Hepatocyte (in vitro differentiated cells): ENCODE results near the gene CHEK2. TPM values are rescaled to one million over a fixed set of nuclear protein-coding genes. Genes with fewer than 3 reads are reported as not detected.
"Not testable (repeated sequence)": the region's sequence is repeated elsewhere in the genome, so short reads cannot be mapped to it uniquely, and the experiment has no call there.

Source experiments
- DNase-seq: peaks from one replicate; pipeline ENCODE4 v3.0.0-alpha.2; 2016; ENCODE audit warnings: low spot score
- H2AFZ ChIP-seq: fragments of 200-600 bp; sonication (generic); 2 replicates; pipeline ENCODE4 v1.6.0; 2016; ENCODE audit warnings: antibody characterized with exemption, mild to moderate bottlenecking
- H3K27ac ChIP-seq: fragments of 200-600 bp; sonication (generic); 2 replicates; pipeline ENCODE4 v1.5.1; 2016; ENCODE audit warnings: mild to moderate bottlenecking
- H3K27me3 ChIP-seq: fragments of 200-600 bp; sonication (generic); 2 replicates; pipeline ENCODE4 v1.6.1; 2016
- H3K36me3 ChIP-seq: fragments of 200-600 bp; sonication (generic); replicated peaks from 2 replicates; pipeline ENCODE4 v1.5.1; 2016; ENCODE audit warnings: low read depth; ENCODE audit not compliant: insufficient read depth
- H3K4me1 ChIP-seq: fragments of 200-600 bp; sonication (generic); 2 replicates; pipeline ENCODE4 v1.5.1; 2016; ENCODE audit warnings: mild to moderate bottlenecking, moderate library complexity; ENCODE audit not compliant: insufficient read depth
- H3K4me2 ChIP-seq: fragments of 200-600 bp; sonication (generic); 2 replicates; pipeline ENCODE4 v1.6.0; 2016
- H3K4me3 ChIP-seq: fragments of 200-600 bp; sonication (generic); 2 replicates; pipeline ENCODE4 v1.5.1; 2016; ENCODE audit warnings: mild to moderate bottlenecking
- H3K79me2 ChIP-seq: fragments of 200-600 bp; sonication (generic); 2 replicates; pipeline ENCODE4 v1.6.0; 2017; ENCODE audit warnings: mild to moderate bottlenecking
- H3K9me2 ChIP-seq: fragments of 200-600 bp; sonication (generic); replicated peaks from 2 replicates; pipeline ENCODE4 v1.6.0; 2017; ENCODE audit warnings: mild to moderate bottlenecking; ENCODE audit not compliant: insufficient read depth
- H3K9me3 ChIP-seq: fragments of 200-600 bp; sonication (generic); 2 replicates; pipeline ENCODE4 v1.5.1; 2016; ENCODE audit warnings: low read depth, mild to moderate bottlenecking
- H4K20me1 ChIP-seq: fragments of 200-600 bp; sonication (generic); 2 replicates; pipeline ENCODE4 v1.6.0; 2016; ENCODE audit warnings: mild to moderate bottlenecking; ENCODE audit not compliant: insufficient read depth, poor library complexity, severe bottlenecking
- EZH2 ChIP-seq: fragments of 200-600 bp; sonication (generic); IDR thresholded peaks from 2 replicates; pipeline ENCODE4 v1.6.1; 2016; ENCODE audit warnings: antibody characterized with exemption, mild to moderate bottlenecking, borderline replicate concordance
- EZH2phosphoT487 ChIP-seq: fragments of 200-600 bp; sonication (generic); IDR thresholded peaks from one replicate; pipeline ENCODE4 v1.6.1; 2018; ENCODE audit warnings: antibody characterized with exemption, mild to moderate bottlenecking, low read depth, moderate library complexity; ENCODE audit not compliant: unreplicated experiment, severe bottlenecking
- WGBS: methylation state at CpG from one replicate; pipeline ENCODE4 v1.1.6; 2016; ENCODE audit warnings: low lambda C conversion rate; ENCODE audit errors: missing lambda C conversion rate; 5-methylcytosine and 5-hydroxymethylcytosine counted together
- polyA plus RNA-seq: library from polyadenylated mRNA; unstranded; fragments of >200 nt; fragmentation: Nextera tagmentation; extraction: Ambion mirVana; gene quantifications from 2 replicates; pipeline ENCODE4 v1.2.1, GENCODE V29; 2016
- total RNA-seq: library from RNA; depleted of rRNA; stranded (reverse); fragments of >200 nt; gene quantifications from 2 replicates; pipeline ENCODE4 v1.2.3, GENCODE V29; 2014
- TF ChIP-seq, protein P1 (sequence below): fragments of 200-600 bp; sonication (generic); IDR thresholded peaks from 2 replicates; pipeline ENCODE4 v1.5.1; 2016; ENCODE audit warnings: antibody characterized with exemption, mild to moderate bottlenecking; ENCODE audit not compliant: poor library complexity

The CHEK2 gene
- total and polyA plus RNA-seq, 2 experiments from 2014 or later = 17.1 to 25.9 TPM

DNA sequence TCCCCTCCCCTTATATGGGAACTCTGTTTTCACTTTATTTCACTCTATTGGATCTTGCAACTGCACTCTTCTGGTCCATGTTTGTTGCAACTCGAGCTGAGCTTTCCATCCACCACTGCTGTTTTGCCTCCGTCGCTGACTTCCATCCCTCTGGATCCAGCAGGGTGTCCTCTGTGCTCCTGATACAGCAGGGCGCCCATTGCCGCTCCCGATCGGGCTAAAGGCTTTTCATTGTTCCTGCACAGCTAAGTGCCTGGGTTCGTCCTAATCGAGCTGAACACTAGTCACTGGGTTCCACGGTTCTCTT, 19.8 kb upstream of the CHEK2 start:
- Histone ChIP-seq H3K36me3 (no peaks in the 10 kb centered on the region), H4K20me1 (no peaks in the 10 kb centered on the region), H3K4me2 (no peak overlapping the region), H3K4me3 (no peak overlapping the region), H3K79me2 (no peaks in the 10 kb centered on the region), H2AFZ (no peak overlapping the region), H3K9me3 (no peaks in the 10 kb centered on the region), H3K27ac (no peak overlapping the region), H3K27me3 (no peaks in the 10 kb centered on the region), H3K4me1 (no peaks in the 10 kb centered on the region), H3K9me2 (no peaks in the 10 kb centered on the region)
- WGBS = 95% methylated on average over 10 of the region's 10 CpGs
- DNase-seq = no peak
- TF ChIP-seq EZH2 = no peak
- TF ChIP-seq EZH2phosphoT487 = no peak
- TF ChIP-seq, protein P1, sequence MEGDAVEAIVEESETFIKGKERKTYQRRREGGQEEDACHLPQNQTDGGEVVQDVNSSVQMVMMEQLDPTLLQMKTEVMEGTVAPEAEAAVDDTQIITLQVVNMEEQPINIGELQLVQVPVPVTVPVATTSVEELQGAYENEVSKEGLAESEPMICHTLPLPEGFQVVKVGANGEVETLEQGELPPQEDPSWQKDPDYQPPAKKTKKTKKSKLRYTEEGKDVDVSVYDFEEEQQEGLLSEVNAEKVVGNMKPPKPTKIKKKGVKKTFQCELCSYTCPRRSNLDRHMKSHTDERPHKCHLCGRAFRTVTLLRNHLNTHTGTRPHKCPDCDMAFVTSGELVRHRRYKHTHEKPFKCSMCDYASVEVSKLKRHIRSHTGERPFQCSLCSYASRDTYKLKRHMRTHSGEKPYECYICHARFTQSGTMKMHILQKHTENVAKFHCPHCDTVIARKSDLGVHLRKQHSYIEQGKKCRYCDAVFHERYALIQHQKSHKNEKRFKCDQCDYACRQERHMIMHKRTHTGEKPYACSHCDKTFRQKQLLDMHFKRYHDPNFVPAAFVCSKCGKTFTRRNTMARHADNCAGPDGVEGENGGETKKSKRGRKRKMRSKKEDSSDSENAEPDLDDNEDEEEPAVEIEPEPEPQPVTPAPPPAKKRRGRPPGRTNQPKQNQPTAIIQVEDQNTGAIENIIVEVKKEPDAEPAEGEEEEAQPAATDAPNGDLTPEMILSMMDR = no peak

DNA sequence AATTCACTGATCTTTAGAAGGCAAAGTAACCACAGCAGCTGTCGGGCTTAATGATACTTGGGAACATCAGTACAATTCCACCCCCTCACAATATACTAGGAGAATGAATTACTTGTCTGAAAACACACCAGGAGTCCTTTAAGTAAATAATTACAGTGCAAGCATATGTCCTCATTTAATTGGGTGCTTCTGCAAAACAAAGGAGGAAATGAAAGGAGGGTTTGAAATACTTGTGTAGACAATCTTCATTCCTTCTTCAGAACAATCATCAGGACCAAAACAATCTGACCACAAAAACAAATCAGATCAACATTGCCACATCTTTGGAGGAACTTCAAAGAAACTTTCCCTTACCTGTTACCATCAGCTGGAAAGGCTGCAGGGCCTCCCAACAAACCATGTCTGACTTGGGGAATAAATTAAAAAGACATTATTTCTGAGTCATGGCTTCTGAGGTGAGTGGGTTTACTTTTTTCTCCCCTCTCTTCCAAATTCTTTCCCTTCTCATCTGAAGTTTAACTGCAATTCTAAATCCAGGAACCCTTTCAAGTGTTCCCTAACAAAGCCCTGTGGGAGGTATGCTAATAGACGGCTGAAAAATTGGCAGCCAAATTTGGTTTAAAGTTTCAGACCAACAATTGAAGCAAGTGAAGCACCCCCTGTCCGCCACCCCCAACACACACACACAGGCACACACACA, 18.4 kb upstream of the CHEK2 start:
- no peak for DNase-seq
- Histone ChIP-seq H3K9me3 (no peaks in the 10 kb centered on the region), H3K4me2 (peak overlapping the region; percentile 5), H3K27ac (peak overlapping the region; percentile 13), H3K36me3 (no peaks in the 10 kb centered on the region), H3K27me3 (no peaks in the 10 kb centered on the region), H3K79me2 (no peaks in the 10 kb centered on the region), H3K9me2 (no peaks in the 10 kb centered on the region), H4K20me1 (no peaks in the 10 kb centered on the region), H3K4me3 (no peak overlapping the region), H2AFZ (no peak overlapping the region), H3K4me1 (no peaks in the 10 kb centered on the region)
- TF ChIP-seq EZH2 (no peak), EZH2phosphoT487 (no peak)
- TF ChIP-seq, protein P1 = no peak
- 48% methylated on average over 3 of the region's 3 CpGs for WGBS

DNA sequence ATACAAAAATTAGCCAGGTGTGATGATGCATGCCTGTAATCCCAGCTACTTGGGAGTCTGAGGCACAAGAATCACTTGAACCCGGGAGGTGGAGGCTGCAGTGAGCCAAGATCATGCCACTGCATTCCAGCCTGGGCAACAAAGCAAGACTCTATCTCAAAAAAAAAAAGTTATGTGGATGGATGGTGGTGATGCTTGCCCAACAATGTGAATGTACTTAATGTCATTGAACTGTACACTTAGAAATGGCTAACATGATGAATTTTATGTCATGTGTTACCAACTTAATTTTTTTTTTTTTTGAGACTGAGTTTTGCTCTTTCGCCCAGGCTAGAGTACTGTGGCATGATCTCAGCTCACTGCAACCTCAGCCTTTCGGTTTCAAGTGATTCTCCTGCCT, 12.9 kb upstream of the CHEK2 start:
- not testable (repeated sequence) for H2AFZ ChIP-seq, H3K9me3 ChIP-seq, DNase-seq, H3K27ac ChIP-seq, H3K79me2 ChIP-seq, H3K36me3 ChIP-seq, H4K20me1 ChIP-seq, H3K4me3 ChIP-seq, H3K4me1 ChIP-seq, H3K4me2 ChIP-seq, H3K9me2 ChIP-seq, H3K27me3 ChIP-seq
- 95% methylated on average over 3 of the region's 3 CpGs for WGBS

DNA sequence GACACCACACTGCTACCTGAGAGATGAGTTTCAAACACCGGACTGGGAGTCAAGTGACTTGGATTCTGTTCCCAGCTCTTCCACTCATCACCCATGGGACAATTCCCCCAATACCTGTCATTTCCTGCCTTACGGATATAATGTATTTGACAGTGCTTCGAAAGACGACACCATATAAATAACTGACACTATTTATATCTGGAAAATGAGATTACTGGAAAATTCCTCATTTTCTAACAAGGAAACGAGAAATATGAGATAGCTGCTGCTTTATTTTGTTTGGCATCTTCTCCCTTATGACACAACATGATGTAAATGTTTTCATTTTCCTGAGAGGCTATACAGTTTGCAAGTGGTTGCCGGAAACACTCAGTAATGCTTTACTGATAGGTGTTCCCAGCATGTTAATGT, 8.9 kb upstream of the CHEK2 start:
- no peaks in the 10 kb centered on the region for H3K27me3 ChIP-seq

More for the DNA sequence above, 8.9 kb upstream of the CHEK2 start:
- Histone ChIP-seq H3K4me3 (no peak overlapping the region), H2AFZ (no peak overlapping the region), H3K36me3 (no peaks in the 10 kb centered on the region), H3K4me2 (no peak overlapping the region), H3K9me3 (no peaks in the 10 kb centered on the region), H3K4me1 (no peaks in the 10 kb centered on the region), H3K79me2 (no peaks in the 10 kb centered on the region), H3K27ac (no peak overlapping the region), H4K20me1 (no peaks in the 10 kb centered on the region), H3K9me2 (no peaks in the 10 kb centered on the region)
- no peak for TF ChIP-seq EZH2phosphoT487
- TF ChIP-seq, protein P1 = no peak
- TF ChIP-seq EZH2 = no peak
- 75% methylated on average over 6 of the region's 6 CpGs for WGBS
- DNase-seq = no peak
